Memory B cell (primary cell): ENCODE results near the gene PLD4.

ENCODE experiments used
- ATAC-seq: fragments of 150-1000 bp; cut with Tn5 transposase; 2 replicates; pipeline ENCODE4 v1.10.0; 2021; ENCODE audit warnings: low read depth, mild to moderate bottlenecking, moderate library complexity
- DNase-seq, 2 donors: peaks; one replicate each; pipeline ENCODE4 v3.0.0; 2022; ENCODE audit warnings: low spot score in 2 of 2
- H3K27ac Mint-ChIP-seq: one replicate; pipeline ENCODE4 v1.8.0; 2022; ENCODE audit warnings: mild to moderate bottlenecking, moderate library complexity, mixed read lengths
- H3K27me3 Mint-ChIP-seq: one replicate; pipeline ENCODE4 v1.8.0; 2022; ENCODE audit warnings: mixed read lengths
- H3K36me3 Mint-ChIP-seq: one replicate; pipeline ENCODE4 v1.8.0; 2022; ENCODE audit warnings: mild to moderate bottlenecking, mixed read lengths
- H3K4me1 Mint-ChIP-seq: one replicate; pipeline ENCODE4 v1.8.0; 2022; ENCODE audit warnings: mixed read lengths
- H3K4me3 Mint-ChIP-seq: one replicate; pipeline ENCODE4 v1.8.0; 2022; ENCODE audit warnings: mild to moderate bottlenecking, moderate library complexity, mixed read lengths
- H3K9me3 Mint-ChIP-seq: one replicate; pipeline ENCODE4 v1.8.0; 2022; ENCODE audit warnings: mixed read lengths

Gene PLD4

GRCh38 chr14:104925855-104926609 lies 1.4 kb downstream of the PLD4 start:
- no peak for ATAC-seq
- DNase-seq, result no peak
- no peaks in the 10 kb centered on the region for H3K27me3 Mint-ChIP-seq
- H3K27ac Mint-ChIP-seq, result peak overlapping the region; percentile 87
- H3K36me3 Mint-ChIP-seq, result peaks cover 2% of the 10 kb centered on the region
- peaks cover 28% of the 10 kb centered on the region for H3K4me1 Mint-ChIP-seq
- H3K4me3 Mint-ChIP-seq, result peak overlapping the region; percentile 92
- H3K9me3 Mint-ChIP-seq, result no peaks in the 10 kb centered on the region

DNA sequence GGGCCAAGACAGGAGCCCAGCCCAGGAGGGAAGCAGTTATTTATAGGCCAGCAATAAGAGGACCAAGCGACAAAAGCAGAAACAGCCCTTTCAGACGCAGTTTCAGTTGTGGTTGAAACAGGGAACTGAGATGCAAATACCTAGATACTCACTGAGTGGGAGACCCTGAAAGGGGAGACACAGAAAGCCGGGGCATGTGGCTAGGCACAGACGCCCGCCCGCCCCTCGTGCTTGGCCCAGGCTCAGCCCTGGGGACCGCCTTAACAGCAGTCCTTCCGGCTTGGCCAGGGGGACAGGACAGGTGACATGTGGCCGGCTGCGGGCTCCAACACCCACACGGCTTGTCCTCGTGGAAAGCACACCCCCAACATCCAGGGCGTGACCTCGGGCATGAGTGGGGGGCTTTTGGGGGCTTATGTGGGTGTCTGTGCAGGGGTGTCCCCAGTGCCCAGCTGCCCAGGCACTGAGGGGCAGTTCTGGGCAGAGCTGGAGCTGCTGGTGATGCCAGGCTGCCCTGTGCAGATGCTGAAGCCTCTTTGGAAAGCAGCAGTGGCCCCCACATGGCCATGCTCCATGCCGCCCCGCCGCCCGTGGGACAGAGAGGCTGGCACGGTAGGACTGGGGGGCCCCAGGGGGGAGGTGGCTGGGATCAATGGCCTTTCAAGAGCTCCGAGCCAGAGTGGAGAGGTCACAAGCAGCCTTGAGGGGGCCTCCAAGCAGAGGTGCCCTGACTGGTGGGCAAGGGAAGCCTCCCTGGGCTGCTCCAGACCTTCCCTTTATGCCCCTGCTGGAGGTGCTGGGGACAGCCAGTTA lies 2.1 kb downstream of the PLD4 start:
- no peaks in the 10 kb centered on the region for H3K27me3 Mint-ChIP-seq
- H3K4me3 Mint-ChIP-seq, result peak overlapping the region; percentile 92
- H3K36me3 Mint-ChIP-seq, result peaks cover 2% of the 10 kb centered on the region
- peaks cover 28% of the 10 kb centered on the region for H3K4me1 Mint-ChIP-seq
- peak overlapping the region; percentile 87 for H3K27ac Mint-ChIP-seq
- DNase-seq (peak; percentile 57 to 67), ATAC-seq (peak; percentile 78)
- no peaks in the 10 kb centered on the region for H3K9me3 Mint-ChIP-seq

- ATAC-seq (no peak), DNase-seq (no peak)
- no peaks in the 10 kb centered on the region for H3K27me3 Mint-ChIP-seq
- peaks cover 2% of the 10 kb centered on the region for H3K36me3 Mint-ChIP-seq
- H3K4me1 Mint-ChIP-seq, result peaks cover 28% of the 10 kb centered on the region
- no peak overlapping the region for H3K27ac Mint-ChIP-seq
- no peaks in the 10 kb centered on the region for H3K9me3 Mint-ChIP-seq
- H3K4me3 Mint-ChIP-seq, result peak overlapping the region; percentile 67
Observed at GRCh38 chr14:104927432-104927816, 2.7 kb downstream of the PLD4 start.

DNA sequence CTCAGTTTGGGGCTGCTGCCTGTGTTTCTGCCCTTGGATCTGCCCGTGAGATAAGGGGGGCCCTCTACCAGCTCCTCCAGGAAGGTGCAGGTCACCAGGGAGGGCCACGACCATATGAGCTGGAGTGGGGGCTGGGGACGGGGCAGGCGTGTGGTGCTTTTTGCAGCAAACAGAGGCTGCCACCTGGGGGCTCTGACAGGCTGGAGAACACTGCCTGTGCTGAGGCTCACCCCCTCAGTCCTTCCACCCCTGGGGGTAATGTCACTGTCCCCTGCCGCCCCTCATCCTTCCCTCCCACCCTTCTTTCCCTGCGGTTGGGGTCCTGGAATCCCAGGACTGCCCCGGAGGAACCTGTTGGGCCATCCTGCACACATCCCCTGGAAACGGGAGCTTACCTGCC lies 3.2 kb downstream of the PLD4 start:
- H3K36me3 Mint-ChIP-seq, result peaks cover 2% of the 10 kb centered on the region
- H3K27ac Mint-ChIP-seq, result no peak overlapping the region

GRCh38 chr14:104928391-104929133 lies 3.9 kb downstream of the PLD4 start:
- H3K27me3 Mint-ChIP-seq, result no peaks in the 10 kb centered on the region

More for the DNA sequence above, 3.2 kb downstream of the PLD4 start:
- no peak overlapping the region for H3K4me3 Mint-ChIP-seq
- H3K27me3 Mint-ChIP-seq, result no peaks in the 10 kb centered on the region
- DNase-seq (no peak), ATAC-seq (no peak)
- no peaks in the 10 kb centered on the region for H3K9me3 Mint-ChIP-seq
- peaks cover 28% of the 10 kb centered on the region for H3K4me1 Mint-ChIP-seq

DNA sequence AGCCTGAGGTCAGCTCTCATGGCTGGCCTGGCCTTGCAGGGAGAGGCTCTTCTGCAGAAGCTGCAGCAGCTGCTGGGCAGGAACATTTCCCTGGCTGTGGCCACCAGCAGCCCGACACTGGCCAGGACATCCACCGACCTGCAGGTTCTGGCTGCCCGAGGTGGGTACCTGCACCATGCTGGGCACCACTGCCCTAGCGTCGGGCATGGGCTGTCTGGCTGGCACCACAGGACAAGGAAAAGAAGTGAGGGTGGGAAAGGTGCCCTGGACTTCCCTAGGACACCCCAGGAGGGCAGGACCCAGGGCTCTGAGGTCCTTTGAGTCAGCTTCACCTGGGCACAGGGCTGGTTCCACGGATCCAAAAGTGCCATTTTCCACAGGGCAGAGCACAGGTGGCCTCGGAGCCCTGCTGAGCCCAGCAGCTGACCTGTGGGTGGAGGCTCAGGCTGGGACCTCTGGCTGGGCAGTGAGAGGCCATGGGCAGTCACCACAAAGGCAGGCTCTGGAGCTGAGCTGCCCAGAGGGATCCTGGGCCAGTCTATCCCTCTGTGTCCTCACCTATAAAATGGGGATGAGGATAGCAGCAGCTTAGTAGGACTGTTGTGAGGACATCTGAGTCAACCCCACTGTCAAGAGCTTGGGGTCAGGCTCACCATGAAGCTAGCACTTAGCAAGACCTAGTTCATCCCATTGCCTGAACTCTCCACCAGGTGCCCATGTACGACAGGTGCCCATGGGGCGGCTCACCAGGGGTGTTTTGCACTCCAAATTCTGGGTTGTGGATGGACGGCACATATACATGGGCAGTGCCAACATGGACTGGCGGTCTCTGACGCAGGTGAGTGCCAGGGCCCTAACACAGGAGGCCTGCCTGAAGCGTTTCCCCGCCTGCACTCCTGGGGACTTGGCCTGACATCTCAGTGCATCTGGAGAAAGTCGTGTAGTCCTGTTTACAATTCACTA lies 4.9 kb downstream of the PLD4 start:
- Mint-ChIP-seq H3K27me3 (peaks cover under 1% of the 10 kb centered on the region), H3K36me3 (peaks cover 2% of the 10 kb centered on the region), H3K4me3 (no peak overlapping the region), H3K27ac (no peak overlapping the region), H3K4me1 (peaks cover 18% of the 10 kb centered on the region), H3K9me3 (no peaks in the 10 kb centered on the region)
- ATAC-seq (no peak), DNase-seq (no peak)

More at GRCh38 chr14:104928391-104929133, 3.9 kb downstream of the PLD4 start:
- ATAC-seq, result no peak
- H3K27ac Mint-ChIP-seq, result no peak overlapping the region
- DNase-seq, result no peak
- peak overlapping the region; percentile 41 for H3K4me3 Mint-ChIP-seq
- H3K9me3 Mint-ChIP-seq, result no peaks in the 10 kb centered on the region
- peaks cover 24% of the 10 kb centered on the region for H3K4me1 Mint-ChIP-seq
- H3K36me3 Mint-ChIP-seq, result peaks cover 2% of the 10 kb centered on the region

DNA sequence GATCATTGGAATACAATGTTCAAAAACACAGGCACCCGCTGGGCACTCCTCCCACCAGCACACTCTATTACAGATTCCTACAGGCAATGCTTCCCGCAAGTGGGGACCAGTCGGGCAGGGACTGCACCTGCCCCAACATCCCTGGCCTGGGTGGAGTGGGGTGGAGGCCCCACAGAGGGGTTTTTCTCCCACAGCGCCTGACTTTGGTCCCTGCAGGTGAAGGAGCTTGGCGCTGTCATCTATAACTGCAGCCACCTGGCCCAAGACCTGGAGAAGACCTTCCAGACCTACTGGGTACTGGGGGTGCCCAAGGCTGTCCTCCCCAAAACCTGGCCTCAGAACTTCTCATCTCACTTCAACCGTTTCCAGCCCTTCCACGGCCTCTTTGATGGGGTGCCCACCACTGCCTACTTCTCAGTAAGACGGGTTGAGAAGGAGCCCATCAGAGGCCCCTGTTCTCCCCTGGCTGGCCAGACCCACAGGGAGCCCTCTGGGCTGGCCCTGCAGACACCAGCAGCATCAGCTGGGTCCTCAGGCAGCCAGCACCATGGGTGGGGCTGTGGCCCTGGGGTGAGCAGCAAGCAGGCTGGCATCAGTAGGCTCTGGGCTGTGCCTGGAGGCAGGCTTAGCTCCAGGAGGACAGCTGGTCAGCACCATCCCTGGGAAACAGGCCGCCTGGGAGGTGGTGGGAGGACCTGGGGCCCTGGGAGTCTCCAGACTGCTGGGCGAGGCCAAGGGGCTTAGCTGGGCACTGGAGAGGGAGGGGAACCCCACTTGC lies 6.0 kb downstream of the PLD4 start:
- Mint-ChIP-seq H3K27ac (no peak overlapping the region), H3K4me3 (peak overlapping the region; percentile 39), H3K4me1 (peaks cover 17% of the 10 kb centered on the region), H3K27me3 (peaks cover 2% of the 10 kb centered on the region), H3K9me3 (no peaks in the 10 kb centered on the region), H3K36me3 (peaks cover 2% of the 10 kb centered on the region)
- no peak for ATAC-seq
- no peak for DNase-seq

GRCh38 chr14:104931304-104931770 lies 6.7 kb downstream of the PLD4 start:
- H3K27me3 Mint-ChIP-seq, result peaks cover 2% of the 10 kb centered on the region

GRCh38 chr14:104931771-104932675 lies 7.3 kb downstream of the PLD4 start:
- peaks cover 15% of the 10 kb centered on the region for H3K4me1 Mint-ChIP-seq
- no peak overlapping the region for H3K27ac Mint-ChIP-seq
- no peaks in the 10 kb centered on the region for H3K9me3 Mint-ChIP-seq
- DNase-seq (no peak), ATAC-seq (no peak)
- peaks cover 2% of the 10 kb centered on the region for H3K36me3 Mint-ChIP-seq
- H3K4me3 Mint-ChIP-seq, result no peak overlapping the region
- H3K27me3 Mint-ChIP-seq, result peaks cover 2% of the 10 kb centered on the region

More at GRCh38 chr14:104931304-104931770, 6.7 kb downstream of the PLD4 start:
- peaks cover 2% of the 10 kb centered on the region for H3K36me3 Mint-ChIP-seq
- no peak for ATAC-seq
- no peaks in the 10 kb centered on the region for H3K9me3 Mint-ChIP-seq
- H3K4me1 Mint-ChIP-seq, result peaks cover 17% of the 10 kb centered on the region
- no peak for DNase-seq
- H3K27ac Mint-ChIP-seq, result no peak overlapping the region
- peak overlapping the region; percentile 39 for H3K4me3 Mint-ChIP-seq

GRCh38 chr14:104932676-104933631 lies 8.3 kb downstream of the PLD4 start:
- ATAC-seq, result peak; percentile 88
- Mint-ChIP-seq H3K4me3 (peak overlapping the region; percentile 83), H3K9me3 (no peaks in the 10 kb centered on the region), H3K27ac (peak overlapping the region; percentile 72), H3K36me3 (peaks cover 2% of the 10 kb centered on the region), H3K4me1 (peaks cover 11% of the 10 kb centered on the region), H3K27me3 (peaks cover 2% of the 10 kb centered on the region)
- DNase-seq, result peak; percentile 81 to 94
